DOHH2 (cell line): Measurements from ENCODE around the gene DHX16.
A peak's percentile ranks its signal among the peaks of the same experiment; 100 is the strongest.

Experiments used
- EZH2phosphoT487 ChIP-seq: fragments of 200-600 bp; sonication (generic); IDR thresholded peaks from 2 replicates; pipeline ENCODE4 v1.6.1; 2017; ENCODE audit warnings: borderline replicate concordance, mild to moderate bottlenecking, antibody characterized with exemption, low read length, moderate library complexity, mixed read lengths
- TF ChIP-seq, protein P1 (sequence below): fragments of 200-600 bp; sonication (generic); IDR thresholded peaks from one replicate; pipeline ENCODE4 v1.5.1; 2014; ENCODE audit warnings: antibody characterized with exemption, mild to moderate bottlenecking, low read depth, low read length; ENCODE audit not compliant: poor library complexity, severe bottlenecking

DNA sequence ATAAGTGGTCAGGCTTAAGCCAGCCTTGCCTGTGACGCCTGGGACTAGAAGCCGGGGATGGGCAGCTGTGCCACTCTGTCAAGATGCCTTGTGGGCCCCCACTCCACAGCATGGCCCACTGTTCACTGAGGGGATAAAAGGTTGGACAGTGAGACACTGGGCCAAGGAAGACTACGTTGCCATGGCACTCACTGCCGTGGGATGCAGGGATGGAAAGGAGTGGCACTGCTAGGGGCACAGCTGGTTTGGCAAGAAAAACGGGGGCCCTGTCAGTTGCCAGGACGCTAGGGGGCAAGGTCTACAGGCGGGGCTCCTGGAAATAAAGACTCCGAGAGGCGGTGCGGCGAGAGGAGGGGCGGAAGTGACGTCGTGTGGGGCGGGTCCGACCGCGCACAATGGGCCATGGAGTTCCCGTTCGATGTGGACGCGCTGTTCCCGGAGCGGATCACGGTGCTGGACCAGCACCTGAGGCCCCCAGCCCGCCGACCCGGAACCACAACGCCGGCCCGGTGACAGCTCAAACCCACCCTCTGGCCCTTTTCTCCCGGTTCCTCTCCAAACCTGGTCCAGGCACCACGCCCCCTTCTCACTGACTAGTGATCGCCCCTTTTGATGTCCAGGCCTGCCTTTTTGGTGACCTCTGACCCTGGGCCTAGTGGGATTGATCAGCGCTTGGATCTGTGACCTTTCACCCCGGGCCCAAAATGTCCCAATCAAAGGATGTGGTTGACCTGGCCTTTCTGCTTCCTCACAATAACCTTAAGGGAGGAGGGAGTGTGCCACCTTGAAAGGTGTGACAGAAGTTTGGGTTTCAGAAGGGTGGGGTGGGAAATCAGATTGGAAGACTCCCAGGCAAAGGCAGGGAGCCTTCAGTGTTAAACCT, 46.1 kb downstream of the DHX16 start, which contains the start of gene ATAT1:
- TF ChIP-seq, protein P1, sequence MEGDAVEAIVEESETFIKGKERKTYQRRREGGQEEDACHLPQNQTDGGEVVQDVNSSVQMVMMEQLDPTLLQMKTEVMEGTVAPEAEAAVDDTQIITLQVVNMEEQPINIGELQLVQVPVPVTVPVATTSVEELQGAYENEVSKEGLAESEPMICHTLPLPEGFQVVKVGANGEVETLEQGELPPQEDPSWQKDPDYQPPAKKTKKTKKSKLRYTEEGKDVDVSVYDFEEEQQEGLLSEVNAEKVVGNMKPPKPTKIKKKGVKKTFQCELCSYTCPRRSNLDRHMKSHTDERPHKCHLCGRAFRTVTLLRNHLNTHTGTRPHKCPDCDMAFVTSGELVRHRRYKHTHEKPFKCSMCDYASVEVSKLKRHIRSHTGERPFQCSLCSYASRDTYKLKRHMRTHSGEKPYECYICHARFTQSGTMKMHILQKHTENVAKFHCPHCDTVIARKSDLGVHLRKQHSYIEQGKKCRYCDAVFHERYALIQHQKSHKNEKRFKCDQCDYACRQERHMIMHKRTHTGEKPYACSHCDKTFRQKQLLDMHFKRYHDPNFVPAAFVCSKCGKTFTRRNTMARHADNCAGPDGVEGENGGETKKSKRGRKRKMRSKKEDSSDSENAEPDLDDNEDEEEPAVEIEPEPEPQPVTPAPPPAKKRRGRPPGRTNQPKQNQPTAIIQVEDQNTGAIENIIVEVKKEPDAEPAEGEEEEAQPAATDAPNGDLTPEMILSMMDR = peak; percentile 68
- TF ChIP-seq EZH2phosphoT487 = no peak
